ENCODE measurements around the gene RTBDN.

Gene RTBDN

GRCh38 chr19:12792051-12792852 is 42.1 kb downstream of the RTBDN start:
- no peak for DNase-seq (ENCODE audit: low read depth)

- no peak for DNase-seq (ENCODE audit: low read depth)
Observed at GRCh38 chr19:12791345-12792050, 42.9 kb downstream of the RTBDN start, which contains the start of gene JUNB. JUNB (plus strand) TSS chr19:12791486; CDS start chr19:12791772, 286 bp downstream.

GRCh38 chr19:12790628-12791344 is 43.6 kb downstream of the RTBDN start:
- no peak for DNase-seq (ENCODE audit: low read depth)

DNA sequence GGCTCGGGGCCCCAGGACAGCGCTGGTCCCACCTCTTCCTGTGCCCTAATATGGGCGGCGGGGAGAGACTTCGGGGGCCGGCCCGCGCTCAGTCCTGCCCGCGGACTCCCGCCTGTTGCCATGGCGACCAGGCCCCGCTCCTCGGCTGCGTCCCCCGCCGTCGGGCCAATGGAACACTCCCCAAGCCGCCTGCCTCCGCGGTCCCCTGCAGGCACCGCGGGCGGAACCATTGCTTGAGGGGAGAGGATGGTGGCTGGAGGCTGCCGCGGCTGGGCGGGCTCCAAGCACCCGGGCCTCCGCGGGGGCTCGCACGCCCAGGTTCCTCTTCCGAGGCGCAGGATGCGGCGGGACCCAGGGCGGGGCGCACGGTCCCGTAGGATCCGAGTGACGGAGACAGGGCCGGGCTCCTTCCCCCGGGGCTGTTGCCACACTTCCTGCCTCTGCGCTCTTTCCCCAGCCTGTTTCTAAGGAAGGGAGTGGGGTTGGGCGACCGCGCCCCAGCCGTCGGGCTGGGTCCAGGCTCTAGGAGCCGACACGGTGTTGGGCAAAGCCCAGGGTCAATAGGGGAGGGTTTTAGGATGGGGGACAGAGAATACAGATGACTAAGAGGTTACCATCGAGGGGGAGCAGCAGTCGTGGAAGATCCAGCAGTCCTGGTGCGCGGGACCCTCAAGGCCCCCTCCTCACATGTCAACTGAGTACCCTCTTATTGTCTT is 44.3 kb downstream of the RTBDN start:
- DNase-seq (ENCODE audit: low read depth): no peak

DNA sequence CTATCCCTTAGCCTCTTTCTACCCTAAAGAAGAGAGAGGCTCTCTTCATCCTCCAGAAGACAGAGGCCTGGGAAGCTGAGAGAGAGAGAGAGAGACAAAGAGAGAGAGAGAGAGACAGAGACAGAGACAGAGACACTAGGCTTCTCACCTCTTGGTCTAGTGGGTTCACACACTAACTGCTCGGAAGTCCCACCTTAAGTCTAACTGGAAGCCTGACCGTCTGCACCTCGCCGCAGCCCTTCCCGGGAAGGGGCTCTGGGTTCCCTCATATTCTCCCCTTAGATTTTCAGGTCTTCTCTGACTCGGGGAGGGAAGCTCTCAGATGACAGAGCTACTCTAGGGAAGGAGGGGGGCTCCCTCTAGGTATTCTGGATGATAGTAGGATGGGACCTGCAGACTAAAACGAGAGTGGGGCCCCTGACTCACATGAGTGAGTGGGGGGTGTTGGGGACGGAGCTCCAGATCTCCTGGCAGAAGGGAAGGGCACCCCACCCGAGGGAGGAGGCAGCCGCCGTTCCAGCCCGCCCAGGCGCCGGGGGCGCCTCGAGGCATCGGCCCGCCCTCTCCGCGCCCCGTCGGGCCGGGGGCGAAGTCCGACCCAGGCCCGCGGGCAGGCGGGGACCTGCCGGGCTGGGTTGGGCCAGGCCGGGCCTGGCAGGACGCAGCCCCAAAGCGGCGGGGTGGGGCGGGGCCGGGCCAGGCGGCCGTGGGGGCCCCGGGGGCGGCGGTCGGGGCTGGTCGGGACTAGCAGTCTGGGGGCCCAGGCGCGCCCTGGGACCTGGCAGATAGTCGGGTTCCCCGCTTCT is 45.1 kb downstream of the RTBDN start:
- no peak for DNase-seq (ENCODE audit: low read depth)

DNA sequence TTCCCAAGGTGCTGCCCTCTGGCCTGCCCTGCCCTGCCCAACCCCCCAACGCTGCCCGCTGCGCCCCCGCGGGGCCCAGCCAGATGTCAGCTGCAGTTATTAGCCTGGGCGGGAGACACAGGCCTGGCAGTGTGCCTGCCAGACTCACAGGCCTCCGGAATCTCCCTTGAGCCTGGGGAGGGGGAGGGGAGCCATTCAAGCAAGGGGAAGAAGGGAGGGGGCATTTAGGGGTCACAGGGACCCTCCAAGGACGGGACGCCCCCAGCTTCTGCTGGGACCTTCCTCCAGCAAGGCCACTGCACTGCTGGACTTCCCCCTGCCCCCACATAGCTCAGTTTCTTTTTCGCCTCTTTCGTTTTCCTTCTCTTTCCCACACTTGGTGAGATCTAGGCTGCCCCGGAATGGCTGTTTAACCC is 45.7 kb downstream of the RTBDN start:
- DNase-seq (ENCODE audit: low read depth): no peak

- no peak for DNase-seq (ENCODE audit: low read depth)
Observed at GRCh38 chr19:12788042-12788681, 46.2 kb downstream of the RTBDN start.

- no peak for DNase-seq (ENCODE audit: low read depth)
Observed at GRCh38 chr19:12787458-12787857, 46.9 kb downstream of the RTBDN start.

- DNase-seq (ENCODE audit: low read depth): no peak
Observed at GRCh38 chr19:12786952-12787351, 47.4 kb downstream of the RTBDN start.

DNA sequence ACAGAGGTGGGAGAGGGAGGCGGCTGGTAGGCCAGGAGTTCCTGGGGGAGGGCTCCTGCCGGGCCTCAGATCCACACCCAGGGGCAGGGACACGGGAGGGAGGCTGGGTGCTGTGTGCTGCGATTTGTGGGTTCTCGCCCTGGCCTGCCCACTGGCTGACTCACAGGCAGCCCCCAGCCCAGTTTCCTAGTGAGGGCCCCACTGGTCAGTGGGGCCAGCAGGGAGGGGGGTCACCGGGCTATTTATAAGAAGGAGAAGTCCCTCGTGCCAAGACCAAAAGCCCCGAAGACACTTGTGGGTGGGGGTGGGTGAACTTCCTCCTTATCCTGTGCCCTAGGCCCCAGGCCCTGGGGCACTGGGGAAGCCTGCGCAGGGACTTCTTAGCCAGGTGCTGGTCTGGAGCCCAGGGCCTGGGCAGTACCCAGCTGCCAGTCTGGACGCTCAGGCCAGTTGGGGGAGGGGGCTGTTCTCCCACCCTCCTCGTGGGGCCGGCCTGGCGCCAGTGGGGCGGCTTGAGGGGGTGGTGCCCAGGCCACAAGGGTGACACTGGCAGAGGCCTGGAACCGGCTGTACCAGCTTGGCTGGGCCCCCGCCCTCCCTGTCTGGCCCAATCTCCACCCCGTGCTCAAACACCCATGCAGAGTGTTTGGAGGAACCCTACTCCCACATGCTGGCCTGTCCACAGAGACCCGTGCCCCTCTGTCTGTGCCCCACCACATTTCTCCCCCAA is 48.1 kb downstream of the RTBDN start:
- no peak for DNase-seq (ENCODE audit: low read depth)

GRCh38 chr19:12785431-12786031 is 48.8 kb downstream of the RTBDN start:
- DNase-seq (ENCODE audit: low read depth): no peak

DNA sequence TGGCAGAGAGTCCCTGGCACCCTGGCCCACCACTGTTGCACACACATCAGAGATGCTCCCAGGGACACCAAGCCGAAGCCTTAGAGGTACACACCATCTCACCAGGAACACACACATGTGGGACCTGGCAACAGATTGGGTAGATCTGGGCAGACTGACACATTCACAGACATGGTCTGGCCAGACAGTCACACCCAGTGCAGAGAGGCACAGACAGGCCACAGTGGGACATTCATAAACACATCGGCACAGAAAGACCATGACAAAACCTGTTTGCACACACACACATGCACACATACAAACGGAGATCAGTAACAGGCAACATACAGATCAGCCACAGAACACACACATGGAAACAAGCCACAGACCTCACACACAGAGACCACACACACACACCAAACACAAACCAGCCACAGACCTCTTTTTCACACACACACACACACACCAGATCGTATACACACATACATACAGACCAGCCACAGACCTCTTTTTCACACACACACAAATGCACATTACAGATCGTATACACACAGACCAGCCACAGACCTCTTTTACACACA is 49.4 kb downstream of the RTBDN start:
- DNase-seq (ENCODE audit: low read depth): no peak

GRCh38 chr19:12784394-12784870 is 49.9 kb downstream of the RTBDN start:
- no peak for DNase-seq (ENCODE audit: low read depth)

DNA sequence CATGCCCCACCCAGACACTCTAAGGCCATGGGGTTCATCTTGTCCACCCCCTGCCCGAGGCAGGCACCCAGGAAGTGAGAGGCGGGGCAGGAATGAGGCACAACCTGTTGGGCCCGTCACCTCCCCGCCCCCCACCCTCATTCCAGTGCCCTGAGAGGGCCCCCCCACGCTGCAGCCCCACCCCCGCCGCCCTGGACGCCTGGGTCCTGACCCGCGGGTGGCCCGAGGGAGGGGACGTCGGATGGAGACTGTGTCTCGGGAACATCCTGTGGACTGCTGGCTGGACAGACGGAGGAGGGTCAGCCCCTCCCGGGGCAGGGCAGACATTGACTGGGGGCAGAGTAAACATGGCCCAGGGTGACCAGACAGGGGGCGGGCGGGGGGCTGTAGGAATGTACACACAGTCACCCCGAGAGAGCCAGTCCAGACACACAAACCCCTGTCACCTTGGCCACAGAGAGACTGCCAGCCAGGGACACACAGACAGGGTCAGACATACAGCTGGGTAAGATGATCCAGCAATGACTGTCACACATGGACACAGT is 50.5 kb downstream of the RTBDN start:
- no peak for DNase-seq (ENCODE audit: low read depth)

- DNase-seq (ENCODE audit: low read depth): no peak
Observed at GRCh38 chr19:12783291-12783848, 51.0 kb downstream of the RTBDN start.

DNA sequence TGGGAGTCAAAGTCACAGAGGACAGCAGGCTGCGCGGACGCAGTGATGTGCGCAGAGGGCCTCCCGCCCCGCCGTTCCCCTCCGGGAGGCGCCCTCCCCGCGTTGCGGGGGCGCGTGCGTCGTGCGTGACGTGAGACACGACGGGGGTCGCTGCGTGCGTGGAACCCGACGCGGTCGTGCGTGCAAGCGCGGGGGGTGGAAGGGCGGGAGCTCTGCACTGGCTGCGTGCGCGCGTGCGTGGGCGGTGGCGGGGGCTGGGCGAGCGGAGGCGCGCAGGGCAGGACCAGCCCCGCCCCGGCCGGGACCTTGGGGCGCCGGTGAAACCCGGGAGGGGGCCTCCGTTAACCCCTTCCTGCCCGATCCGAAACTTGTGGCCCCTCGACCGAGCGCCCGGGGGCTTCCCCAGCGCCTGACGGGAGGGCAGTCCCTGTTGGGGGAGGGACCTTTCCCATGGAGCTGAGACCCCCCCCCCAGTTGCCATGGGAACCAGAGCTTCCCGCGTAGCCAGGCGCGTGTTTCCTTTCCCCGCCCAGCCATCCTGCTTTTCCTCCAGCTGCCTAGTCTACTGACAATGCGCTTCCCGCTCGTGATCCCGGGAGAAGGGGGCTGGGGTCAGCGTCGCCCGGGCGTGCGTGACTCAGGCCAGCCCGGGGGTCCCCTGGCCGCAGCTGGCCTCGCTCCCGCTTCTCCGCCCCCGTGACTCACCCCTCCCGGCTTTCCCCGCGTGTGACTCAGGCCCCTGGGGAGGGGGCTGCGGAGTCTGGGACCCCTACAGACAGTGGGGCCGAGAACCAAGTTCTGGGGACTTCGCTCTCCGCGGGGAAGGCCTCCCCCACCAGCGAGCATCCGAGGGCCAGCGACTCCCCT is 51.7 kb downstream of the RTBDN start:
- no peak for DNase-seq (ENCODE audit: low read depth)

DNA sequence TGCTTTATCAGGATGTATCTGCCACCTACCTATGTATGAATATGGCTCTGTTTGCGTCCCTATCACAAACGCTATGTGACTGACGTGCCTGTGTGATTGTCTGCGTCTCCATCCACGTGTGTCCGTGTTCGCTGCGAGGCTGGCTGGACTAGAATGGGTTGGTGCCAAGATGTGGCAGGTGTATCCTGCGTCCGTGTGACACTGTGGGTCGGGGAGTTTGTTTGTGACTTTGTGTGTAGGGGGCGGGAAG is 52.3 kb downstream of the RTBDN start:
- no peak for DNase-seq (ENCODE audit: low read depth)
